Thyroid gland (tissue), 4 donors: ENCODE measurements around the gene BTG1.

Experiments
- POLR2A ChIP-seq, 2 donors: fragments of 450-650 bp; IDR thresholded peaks; one replicate each; pipeline ENCODE4 v1.6.1; 2017; ENCODE audit warnings: antibody characterized with exemption in 2 of 2, mild to moderate bottlenecking in 2 of 2, moderate library complexity in 1 of 2
- TF ChIP-seq, protein P1 (sequence below), 6 experiments: fragments of 200-600 bp in 3 of 6; fragments of 450-650 bp in 3 of 6; sonication (generic) in 3 of 6; IDR thresholded peaks; one replicate each; pipeline ENCODE4 v1.5.1; 2016 to 2019; ENCODE audit warnings: antibody characterized with exemption in 6 of 6, mild to moderate bottlenecking in 2 of 6, inconsistent platforms in 1 of 6, moderate library complexity in 1 of 6

DNA sequence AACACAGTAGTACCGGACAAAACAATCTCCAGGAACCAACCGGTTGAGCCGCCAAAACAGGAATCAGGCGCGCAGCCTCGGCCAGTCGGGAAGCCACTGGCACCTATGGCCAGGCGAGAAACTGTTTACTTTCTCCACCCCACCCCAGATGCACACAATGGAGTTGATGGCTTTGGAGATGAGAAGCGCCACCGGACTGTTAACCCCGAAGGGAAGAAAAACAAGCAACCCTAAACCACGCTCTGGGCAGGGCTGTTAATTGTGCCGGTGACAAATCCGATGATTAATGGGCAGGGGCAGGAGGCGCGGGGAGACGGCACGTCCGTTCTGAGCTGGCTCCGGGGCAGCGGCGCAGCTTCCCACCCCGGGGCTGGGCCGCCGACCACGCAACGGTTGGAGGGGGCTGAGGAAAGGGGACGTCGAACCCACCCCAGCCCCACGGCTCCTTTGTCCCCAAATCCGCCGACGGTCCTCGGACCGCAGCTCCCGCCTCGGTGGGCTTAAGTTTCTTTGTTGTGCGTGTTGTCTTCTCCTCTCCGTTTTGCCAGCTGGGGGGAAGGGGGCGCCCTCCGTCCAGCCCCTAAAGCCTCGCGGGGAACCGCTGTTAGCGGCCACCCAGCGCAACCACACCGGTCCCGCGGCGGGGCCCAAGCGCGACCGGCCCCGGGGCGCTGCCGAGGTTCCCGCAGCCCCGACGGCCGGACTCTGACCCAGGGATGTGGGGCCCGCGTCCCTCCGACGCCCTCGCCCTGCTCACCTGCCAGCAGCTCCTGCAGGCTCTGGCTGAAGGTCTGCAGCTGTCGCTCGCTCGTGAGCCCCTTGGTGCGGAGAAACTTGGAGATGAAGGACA is 790 bp downstream of the BTG1 start:
- TF ChIP-seq, protein P1, sequence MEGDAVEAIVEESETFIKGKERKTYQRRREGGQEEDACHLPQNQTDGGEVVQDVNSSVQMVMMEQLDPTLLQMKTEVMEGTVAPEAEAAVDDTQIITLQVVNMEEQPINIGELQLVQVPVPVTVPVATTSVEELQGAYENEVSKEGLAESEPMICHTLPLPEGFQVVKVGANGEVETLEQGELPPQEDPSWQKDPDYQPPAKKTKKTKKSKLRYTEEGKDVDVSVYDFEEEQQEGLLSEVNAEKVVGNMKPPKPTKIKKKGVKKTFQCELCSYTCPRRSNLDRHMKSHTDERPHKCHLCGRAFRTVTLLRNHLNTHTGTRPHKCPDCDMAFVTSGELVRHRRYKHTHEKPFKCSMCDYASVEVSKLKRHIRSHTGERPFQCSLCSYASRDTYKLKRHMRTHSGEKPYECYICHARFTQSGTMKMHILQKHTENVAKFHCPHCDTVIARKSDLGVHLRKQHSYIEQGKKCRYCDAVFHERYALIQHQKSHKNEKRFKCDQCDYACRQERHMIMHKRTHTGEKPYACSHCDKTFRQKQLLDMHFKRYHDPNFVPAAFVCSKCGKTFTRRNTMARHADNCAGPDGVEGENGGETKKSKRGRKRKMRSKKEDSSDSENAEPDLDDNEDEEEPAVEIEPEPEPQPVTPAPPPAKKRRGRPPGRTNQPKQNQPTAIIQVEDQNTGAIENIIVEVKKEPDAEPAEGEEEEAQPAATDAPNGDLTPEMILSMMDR (IDR thresholded peaks at IDR 0.05): no peak
- TF ChIP-seq POLR2A (IDR thresholded peaks at IDR 0.05): peak in 1 of 2 donors; percentile 23
